ENCODE results near the gene CCM2L.

CCM2L gene

DNA sequence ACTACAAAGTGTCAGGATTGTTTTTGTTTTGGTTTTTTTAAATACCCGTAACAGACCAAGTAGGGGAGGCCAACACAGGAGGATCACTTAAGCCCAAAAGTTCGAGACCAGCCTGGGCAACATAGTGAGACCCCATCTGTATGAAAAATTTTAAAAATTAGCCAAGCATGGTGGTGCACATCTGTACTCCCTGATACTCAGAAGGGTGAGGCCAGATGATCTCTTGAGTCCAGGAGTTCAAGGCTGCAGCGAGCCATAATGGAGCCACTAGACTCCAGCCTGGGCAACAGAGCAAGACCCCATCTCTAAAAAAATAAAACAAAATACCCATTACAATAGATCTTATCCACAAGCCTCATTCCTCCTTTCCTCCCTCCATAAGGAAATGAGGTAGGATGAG lies 70.5 kb downstream of the CCM2L start:
- TF ChIP-seq, protein P1, sequence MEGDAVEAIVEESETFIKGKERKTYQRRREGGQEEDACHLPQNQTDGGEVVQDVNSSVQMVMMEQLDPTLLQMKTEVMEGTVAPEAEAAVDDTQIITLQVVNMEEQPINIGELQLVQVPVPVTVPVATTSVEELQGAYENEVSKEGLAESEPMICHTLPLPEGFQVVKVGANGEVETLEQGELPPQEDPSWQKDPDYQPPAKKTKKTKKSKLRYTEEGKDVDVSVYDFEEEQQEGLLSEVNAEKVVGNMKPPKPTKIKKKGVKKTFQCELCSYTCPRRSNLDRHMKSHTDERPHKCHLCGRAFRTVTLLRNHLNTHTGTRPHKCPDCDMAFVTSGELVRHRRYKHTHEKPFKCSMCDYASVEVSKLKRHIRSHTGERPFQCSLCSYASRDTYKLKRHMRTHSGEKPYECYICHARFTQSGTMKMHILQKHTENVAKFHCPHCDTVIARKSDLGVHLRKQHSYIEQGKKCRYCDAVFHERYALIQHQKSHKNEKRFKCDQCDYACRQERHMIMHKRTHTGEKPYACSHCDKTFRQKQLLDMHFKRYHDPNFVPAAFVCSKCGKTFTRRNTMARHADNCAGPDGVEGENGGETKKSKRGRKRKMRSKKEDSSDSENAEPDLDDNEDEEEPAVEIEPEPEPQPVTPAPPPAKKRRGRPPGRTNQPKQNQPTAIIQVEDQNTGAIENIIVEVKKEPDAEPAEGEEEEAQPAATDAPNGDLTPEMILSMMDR (IDR thresholded peaks at IDR 0.05), result no peak
- no peak for TF ChIP-seq ZFX (IDR thresholded peaks at IDR 0.05; ENCODE audit: borderline replicate concordance)
- H3K27ac ChIP-seq, result no peak overlapping the region
